Ovary (tissue), 3 donors: ENCODE results near the gene PRKG2.

Experiments
- EP300 ChIP-seq: sonication (generic); formaldehyde crosslinking; IDR thresholded peaks from one replicate; pipeline ENCODE4 v1.6.1; 2017; ENCODE audit warnings: antibody characterized with exemption
- POLR2A ChIP-seq: fragments of 450-650 bp; IDR thresholded peaks from one replicate; pipeline ENCODE4 v1.6.1; 2017; ENCODE audit warnings: antibody characterized with exemption, mild to moderate bottlenecking, moderate library complexity
- TF ChIP-seq, protein P1 (sequence below), 3 donors: fragments of 450-650 bp in 2 of 3; fragments of 200-600 bp in 1 of 3; IDR thresholded peaks; one replicate each; pipeline versions ENCODE4 v1.5.1 to v1.8.0; 2016 to 2022; ENCODE audit warnings: antibody characterized with exemption in 3 of 3, mild to moderate bottlenecking in 1 of 3
- donor health status: DM: no; HTN: no; CAD: no.

DNA sequence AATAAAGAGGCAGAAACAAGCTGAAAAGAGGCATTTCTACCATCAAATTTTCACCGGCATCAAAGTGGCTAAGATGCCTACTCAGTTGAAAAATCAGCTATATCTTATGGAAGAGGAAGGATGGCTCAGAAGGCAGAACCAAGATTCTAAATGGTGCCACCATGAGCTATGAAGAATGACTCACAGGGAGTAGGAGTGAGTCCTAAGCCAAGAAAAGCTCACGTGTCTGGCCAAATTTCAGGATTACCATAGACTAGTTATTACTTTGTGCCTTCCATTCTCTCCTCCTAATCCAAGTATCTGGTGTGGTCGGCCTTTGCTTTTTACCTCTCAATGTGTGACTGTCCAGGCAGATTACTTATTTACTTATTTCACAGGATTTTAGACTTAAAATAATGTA lies 129.7 kb downstream of the PRKG2 start:
- TF ChIP-seq POLR2A (no peak), EP300 (no peak)
- TF ChIP-seq, protein P1, sequence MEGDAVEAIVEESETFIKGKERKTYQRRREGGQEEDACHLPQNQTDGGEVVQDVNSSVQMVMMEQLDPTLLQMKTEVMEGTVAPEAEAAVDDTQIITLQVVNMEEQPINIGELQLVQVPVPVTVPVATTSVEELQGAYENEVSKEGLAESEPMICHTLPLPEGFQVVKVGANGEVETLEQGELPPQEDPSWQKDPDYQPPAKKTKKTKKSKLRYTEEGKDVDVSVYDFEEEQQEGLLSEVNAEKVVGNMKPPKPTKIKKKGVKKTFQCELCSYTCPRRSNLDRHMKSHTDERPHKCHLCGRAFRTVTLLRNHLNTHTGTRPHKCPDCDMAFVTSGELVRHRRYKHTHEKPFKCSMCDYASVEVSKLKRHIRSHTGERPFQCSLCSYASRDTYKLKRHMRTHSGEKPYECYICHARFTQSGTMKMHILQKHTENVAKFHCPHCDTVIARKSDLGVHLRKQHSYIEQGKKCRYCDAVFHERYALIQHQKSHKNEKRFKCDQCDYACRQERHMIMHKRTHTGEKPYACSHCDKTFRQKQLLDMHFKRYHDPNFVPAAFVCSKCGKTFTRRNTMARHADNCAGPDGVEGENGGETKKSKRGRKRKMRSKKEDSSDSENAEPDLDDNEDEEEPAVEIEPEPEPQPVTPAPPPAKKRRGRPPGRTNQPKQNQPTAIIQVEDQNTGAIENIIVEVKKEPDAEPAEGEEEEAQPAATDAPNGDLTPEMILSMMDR (IDR thresholded peaks at IDR 0.05) = no peak
